H9 (cell line): ENCODE results near the gene GALNT10. TPM values are rescaled to one million over a fixed set of nuclear protein-coding genes. Genes with fewer than 3 reads are reported as not detected.

ENCODE experiments used
- DNase-seq: peaks from one replicate; pipeline ENCODE4 v3.0.0-alpha.2; 2017
- H2AFZ ChIP-seq: one replicate; pipeline ENCODE4 v1.6.1; 2013; ENCODE audit warnings: mild to moderate bottlenecking, low read length, control low read depth, moderate library complexity
- H2AK5ac ChIP-seq: 2 replicates; pipeline ENCODE4 v1.6.1; 2013; ENCODE audit warnings: low read length, control low read depth, mixed read lengths; ENCODE audit not compliant: insufficient read length
- H2BK120ac ChIP-seq: one replicate; pipeline ENCODE4 v1.6.1; 2013; ENCODE audit warnings: low read depth, mild to moderate bottlenecking, low read length, control low read depth, inconsistent platforms; ENCODE audit not compliant: poor library complexity, severe bottlenecking
- H2BK12ac ChIP-seq: 2 replicates; pipeline ENCODE4 v1.6.1; 2013; ENCODE audit warnings: low read length, control low read depth, mixed read lengths, low read depth; ENCODE audit not compliant: insufficient read length
- H2BK15ac ChIP-seq: 2 replicates; pipeline ENCODE4 v1.6.1; 2013; ENCODE audit warnings: low read depth, low read length, control low read depth
- H2BK20ac ChIP-seq: one replicate; pipeline ENCODE4 v1.6.1; 2013; ENCODE audit warnings: low read depth, mild to moderate bottlenecking, low read length, control low read depth, inconsistent platforms; ENCODE audit not compliant: poor library complexity, severe bottlenecking
- H2BK5ac ChIP-seq: 2 replicates; pipeline ENCODE4 v1.6.1; 2013; ENCODE audit warnings: low read length, control low read depth, mixed read lengths; ENCODE audit not compliant: insufficient read length
- H3K14ac ChIP-seq: 2 replicates; pipeline ENCODE4 v1.6.1; 2013; ENCODE audit warnings: low read length, control low read depth; ENCODE audit not compliant: insufficient read depth
- H3K18ac ChIP-seq: 2 replicates; pipeline ENCODE4 v1.6.1; 2013; ENCODE audit warnings: low read depth, mild to moderate bottlenecking, mixed read lengths, low read length, control low read depth; ENCODE audit not compliant: insufficient read length
- H3K23ac ChIP-seq: 2 replicates; pipeline ENCODE4 v1.6.1; 2013; ENCODE audit warnings: low read length, control low read depth, mixed read lengths, low read depth; ENCODE audit not compliant: insufficient read length
- H3K23me2 ChIP-seq: 2 replicates; pipeline ENCODE4 v1.6.1; 2013; ENCODE audit warnings: low read depth, mild to moderate bottlenecking, mixed read lengths, low read length, control low read depth; ENCODE audit not compliant: insufficient read length, poor library complexity, severe bottlenecking
- H3K27ac ChIP-seq: 2 replicates; pipeline ENCODE4 v1.5.1; 2013; ENCODE audit warnings: low read length, control low read depth, mixed read lengths, low read depth; ENCODE audit not compliant: insufficient read length
- H3K27me3 ChIP-seq: 2 replicates; pipeline ENCODE4 v1.6.1; 2013; ENCODE audit warnings: low read length, control low read depth, inconsistent platforms; ENCODE audit not compliant: insufficient read depth
- H3K4ac ChIP-seq: 2 replicates; pipeline ENCODE4 v1.6.1; 2013; ENCODE audit warnings: low read depth, mild to moderate bottlenecking, control low read depth, inconsistent platforms, low read length, moderate library complexity
- H3K4me1 ChIP-seq: 2 replicates; pipeline ENCODE4 v1.6.1; 2013; ENCODE audit warnings: low read length, control low read depth, inconsistent platforms; ENCODE audit not compliant: insufficient read depth
- H3K4me2 ChIP-seq: 2 replicates; pipeline ENCODE4 v1.6.1; 2013; ENCODE audit warnings: low read length, control low read depth, mixed read lengths; ENCODE audit not compliant: insufficient read length, insufficient read depth
- H3K56ac ChIP-seq: 2 replicates; pipeline ENCODE4 v1.6.1; 2013; ENCODE audit warnings: low read depth, mild to moderate bottlenecking, mixed read lengths, low read length, control low read depth; ENCODE audit not compliant: insufficient read length
- H3K79me1 ChIP-seq: 2 replicates; pipeline ENCODE4 v1.6.1; 2013; ENCODE audit warnings: low read depth, mild to moderate bottlenecking, moderate library complexity, low read length, control low read depth, inconsistent platforms; ENCODE audit not compliant: insufficient read depth, poor library complexity, severe bottlenecking
- H3K79me2 ChIP-seq: 2 replicates; pipeline ENCODE4 v1.6.1; 2013; ENCODE audit warnings: low read length, control low read depth, inconsistent platforms; ENCODE audit not compliant: insufficient read depth
- H3K9ac ChIP-seq: 2 replicates; pipeline ENCODE4 v1.6.1; 2013; ENCODE audit warnings: low read length, control low read depth, mixed read lengths; ENCODE audit not compliant: insufficient read length; ENCODE audit errors: extremely low read depth
- H3K9me3 ChIP-seq: one replicate; pipeline ENCODE4 v1.6.1; 2013; ENCODE audit warnings: low read depth, low read length, inconsistent platforms; ENCODE audit not compliant: control insufficient read depth
- H3T11ph ChIP-seq: one replicate; pipeline ENCODE4 v1.6.1; 2013; ENCODE audit warnings: mild to moderate bottlenecking, low read length, control low read depth, inconsistent platforms
- H4K20me1 ChIP-seq: one replicate; pipeline ENCODE4 v1.6.1; 2013; ENCODE audit not compliant: control insufficient read depth, insufficient read length, insufficient read depth
- H4K5ac ChIP-seq: 2 replicates; pipeline ENCODE4 v1.6.1; 2013; ENCODE audit warnings: low read depth, mild to moderate bottlenecking, mixed read lengths, low read length, control low read depth; ENCODE audit not compliant: insufficient read length
- H4K8ac ChIP-seq: replicated peaks from 2 replicates; pipeline ENCODE4 v1.6.1; 2013; ENCODE audit warnings: low read length, control low read depth, mixed read lengths, low read depth; ENCODE audit not compliant: insufficient read length
- H4K91ac ChIP-seq: 2 replicates; pipeline ENCODE4 v1.6.1; 2013; ENCODE audit warnings: low read depth, mild to moderate bottlenecking, moderate library complexity, mixed read lengths, low read length, control low read depth; ENCODE audit not compliant: insufficient read length
- H3K27ac Mint-ChIP-seq, 3 experiments: 2 replicates in 2 of 3; 3 replicates in 1 of 3; pipeline ENCODE4 v1.8.0; 2020 to 2021; ENCODE audit warnings: mixed read lengths in 3 of 3, mild to moderate bottlenecking in 1 of 3, moderate library complexity in 1 of 3
- H3K27me3 Mint-ChIP-seq: 2 replicates; pipeline ENCODE4 v1.8.0; 2021; ENCODE audit warnings: low read depth, mild to moderate bottlenecking, moderate library complexity, mixed read lengths
- H3K36me3 Mint-ChIP-seq, 3 experiments: 2 replicates in 2 of 3; 3 replicates in 1 of 3; pipeline ENCODE4 v1.8.0; 2020 to 2021; ENCODE audit warnings: low read depth in 3 of 3, mixed read lengths in 3 of 3; ENCODE audit not compliant: insufficient read depth in 1 of 3
- H3K4me1 Mint-ChIP-seq, 2 experiments: 2 replicates each; pipeline ENCODE4 v1.8.0; 2020; ENCODE audit warnings: mixed read lengths in 2 of 2
- H3K4me3 Mint-ChIP-seq, 2 experiments: 2 replicates in 1 of 2; 3 replicates in 1 of 2; pipeline ENCODE4 v1.8.0; 2020 to 2021; ENCODE audit warnings: mild to moderate bottlenecking in 2 of 2, mixed read lengths in 2 of 2, moderate library complexity in 1 of 2
- H3K9me3 Mint-ChIP-seq, 2 experiments: 2 replicates in 1 of 2; 3 replicates in 1 of 2; pipeline ENCODE4 v1.8.0; 2020; ENCODE audit warnings: mild to moderate bottlenecking in 2 of 2, mixed read lengths in 2 of 2, moderate library complexity in 1 of 2
- CTCF ChIP-seq: fragments of 200-600 bp; sonication (generic); conservative IDR thresholded peaks from 3 replicates; pipeline ENCODE4 v1.8.0; 2021; ENCODE audit warnings: antibody characterized with exemption, mild to moderate bottlenecking
- WGBS: extraction: QIAGEN DNeasy Blood & Tissue Kit; methylation state at CpG from one replicate; pipeline ENCODE4 v1.1.7; 2013; ENCODE audit warnings: missing lambda C conversion rate, low lambda C conversion rate, mixed read lengths; ENCODE audit not compliant: insufficient read length; ENCODE audit errors: extremely low coverage; 5-methylcytosine and 5-hydroxymethylcytosine counted together
- total RNA-seq: library from RNA; stranded (reverse); gene quantifications from 2 replicates; pipeline ENCODE4 v1.2.1, GENCODE V29; 2021

GALNT10 gene
- total RNA-seq, 1 experiment from 2014 or later = 15.4 TPM

- WGBS = no CpG with 5 or more reads among the region's 8 CpGs
- Histone ChIP-seq H3K4ac (no peak overlapping the region), H3K79me2 (no peaks in the 10 kb centered on the region; the same call in 1 of the 2 replicates), H2BK120ac (no peak overlapping the region), H3K9ac (no peak overlapping the region), H2AK5ac (no peak overlapping the region), H3K4me1 (peaks cover 10% of the 10 kb centered on the region; the same call in 1 of the 2 replicates), H3K56ac (no peak overlapping the region), H3K4me2 (peak overlapping the region; percentile 36), H2BK5ac (no peak overlapping the region), H3T11ph (no peak overlapping the region), H3K14ac (no peak overlapping the region), H2AFZ (no peak overlapping the region), H4K8ac (no peak overlapping the region), H4K91ac (no peak overlapping the region), H3K18ac (no peak overlapping the region), H4K5ac (no peak overlapping the region), H3K27ac (no peak overlapping the region), H2BK20ac (no peak overlapping the region), H3K23ac (no peak overlapping the region), H2BK15ac (no peak overlapping the region), H3K27me3 (peaks cover 5% of the 10 kb centered on the region; the same call in 1 of the 2 replicates), H3K23me2 (peaks cover 4% of the 10 kb centered on the region), H3K9me3 (no peaks in the 10 kb centered on the region), H3K79me1 (no peaks in the 10 kb centered on the region), H2BK12ac (no peak overlapping the region), H4K20me1 (peaks cover 2% of the 10 kb centered on the region)
- H3K4me3 Mint-ChIP-seq = no peak overlapping the region
- DNase-seq = peak; percentile 71
- H3K27ac Mint-ChIP-seq = no peak overlapping the region
- peaks cover 0 to 3% (median 3%) of the 10 kb centered on the region in 3 experiments; a peak in 4 of 7 replicates for H3K36me3 Mint-ChIP-seq
- H3K4me1 Mint-ChIP-seq = peaks cover 63 to 76% of the 10 kb centered on the region in 2 experiments
- H3K9me3 Mint-ChIP-seq = peaks cover 0 to 2% of the 10 kb centered on the region in 2 experiments; a peak in 1 of 5 replicates
- H3K27me3 Mint-ChIP-seq = peaks cover 33% of the 10 kb centered on the region
- TF ChIP-seq CTCF = no peak
These were observed 4.1 kb downstream of the GALNT10 start for GRCh38 chr5:154194345-154195329.
